DMS153 treated with DMSO at 0.1 percent for 48 hours (cell line): ENCODE results near the gene PNPLA5.
"Not testable (repeated sequence)": the region's sequence is repeated elsewhere in the genome, so short reads cannot be mapped to it uniquely, and the experiment has no call there.

ENCODE experiments used
- DNase-seq: peaks from one replicate; lab custom pipeline; 2025; ENCODE audit not compliant: unreplicated experiment; lab: John Stamatoyannopoulos, UW

PNPLA5 gene

GRCh38 chr22:43882122-43882767 lies 9.6 kb downstream of the PNPLA5 start:
- DNase-seq = no peak

GRCh38 chr22:43881091-43882061 lies 10.4 kb downstream of the PNPLA5 start:
- DNase-seq = no peak

DNA sequence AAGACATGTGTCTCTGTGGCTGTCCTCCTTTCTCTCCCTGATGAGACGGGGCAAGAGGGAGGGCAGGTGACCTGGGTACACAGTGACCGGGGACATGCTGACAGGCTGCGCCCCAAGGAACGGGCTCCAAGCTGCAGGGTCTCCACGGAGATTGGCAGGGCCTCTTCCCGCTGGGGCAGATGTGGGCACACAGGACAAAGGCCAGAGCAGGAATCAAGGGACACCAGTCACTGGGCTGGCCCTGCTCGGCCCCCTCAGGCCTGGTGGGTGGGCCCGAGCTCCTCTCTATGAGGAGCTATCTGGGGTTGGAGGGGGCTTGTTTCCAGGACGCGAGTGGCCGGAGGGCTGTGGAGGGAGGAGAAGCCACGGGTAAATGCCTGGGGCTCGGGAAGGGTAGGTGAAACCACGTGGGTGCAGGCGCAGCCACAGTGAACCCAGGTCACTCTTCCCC lies 11.2 kb downstream of the PNPLA5 start:
- no peak for DNase-seq

DNA sequence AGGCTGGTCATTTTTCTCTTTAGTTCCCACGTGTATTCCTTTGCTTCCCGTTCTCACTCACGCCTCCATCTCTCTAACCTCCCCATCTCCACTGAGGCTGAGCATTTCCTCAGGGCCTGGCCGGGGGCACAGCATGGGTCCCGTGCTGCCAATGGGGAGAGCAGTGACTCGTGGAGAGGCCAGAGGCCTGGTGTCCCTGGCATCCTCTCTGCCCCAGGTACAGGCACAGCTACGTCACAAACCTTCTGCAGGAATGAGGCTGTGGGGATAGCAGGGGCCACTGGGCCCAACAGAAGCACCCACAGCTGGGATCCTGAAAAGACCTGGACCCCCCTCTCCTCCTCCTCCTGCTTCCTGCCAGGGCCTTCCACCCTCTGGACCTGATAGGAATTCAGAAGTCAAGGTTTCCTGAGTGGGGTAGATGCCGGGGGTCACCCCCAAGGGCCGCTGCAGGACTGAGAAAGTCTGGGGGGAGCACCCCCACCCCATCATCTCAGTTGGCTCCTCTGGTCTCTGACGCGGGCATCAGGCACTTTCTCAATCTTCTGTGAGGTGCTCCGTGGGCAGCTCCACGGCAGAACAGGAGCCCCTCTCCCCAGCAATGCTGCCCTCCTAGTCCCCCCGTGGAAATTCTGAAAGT lies 11.8 kb downstream of the PNPLA5 start:
- DNase-seq = no peak

- no peak for DNase-seq
Observed at GRCh38 chr22:43878831-43879550, 12.8 kb downstream of the PNPLA5 start.

GRCh38 chr22:43878079-43878795 lies 13.6 kb downstream of the PNPLA5 start:
- no peak for DNase-seq

DNA sequence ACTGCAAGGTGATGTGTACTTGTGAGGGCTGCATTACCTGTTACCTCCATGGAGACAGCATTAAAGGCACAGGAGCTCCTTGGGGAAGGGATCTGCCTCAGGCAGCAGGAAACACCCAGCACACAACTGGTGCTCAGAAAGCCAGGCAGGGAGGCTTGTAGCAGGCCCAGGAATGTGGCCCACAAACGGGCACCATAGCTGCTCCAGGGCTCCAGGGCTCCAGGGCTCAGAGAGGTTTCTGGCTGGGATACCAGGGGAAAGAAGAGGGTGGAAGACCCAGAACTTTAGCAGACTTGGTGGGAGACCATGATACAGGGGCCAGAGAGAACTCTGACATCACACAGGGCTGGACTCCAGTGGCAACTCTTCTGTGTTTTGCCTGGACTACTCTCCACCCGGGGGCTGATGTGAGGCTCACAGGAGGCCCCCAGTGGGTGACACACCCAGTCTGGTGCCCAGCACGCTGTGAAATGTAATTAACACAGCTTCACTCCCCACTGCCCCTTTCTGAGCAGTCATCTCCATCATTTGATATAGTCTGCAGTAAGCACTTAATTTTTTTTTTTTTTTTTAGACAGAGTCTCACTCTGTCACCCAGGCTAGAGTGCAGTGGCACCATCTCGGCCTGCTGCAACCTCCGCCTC lies 14.8 kb downstream of the PNPLA5 start:
- DNase-seq = no peak

DNA sequence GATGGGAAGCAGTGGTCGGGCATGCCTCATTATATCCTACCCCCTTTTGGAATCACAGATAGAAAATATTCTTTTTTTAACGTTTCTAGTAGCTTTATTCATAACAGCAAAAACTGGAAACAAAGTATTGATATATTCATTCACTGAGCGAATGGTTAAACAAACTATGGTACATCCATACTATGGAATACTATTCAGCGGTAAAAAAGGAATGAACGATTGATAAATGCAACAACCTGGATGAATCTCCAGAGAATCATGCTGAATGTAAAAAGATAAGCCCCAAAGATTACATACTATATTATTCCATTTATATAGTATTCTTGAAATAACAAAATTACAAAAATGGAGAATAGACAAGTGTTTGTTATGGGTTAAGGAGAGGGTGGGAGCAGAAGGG lies 22.0 kb downstream of the PNPLA5 start:
- DNase-seq = no peak

- DNase-seq = not testable (repeated sequence)
Observed at GRCh38 chr22:43869001-43869400, 22.8 kb downstream of the PNPLA5 start.

GRCh38 chr22:43867839-43868635 lies 23.8 kb downstream of the PNPLA5 start:
- no peak for DNase-seq

- no peak for DNase-seq
Observed at GRCh38 chr22:43862882-43863202, 29.0 kb downstream of the PNPLA5 start.

DNA sequence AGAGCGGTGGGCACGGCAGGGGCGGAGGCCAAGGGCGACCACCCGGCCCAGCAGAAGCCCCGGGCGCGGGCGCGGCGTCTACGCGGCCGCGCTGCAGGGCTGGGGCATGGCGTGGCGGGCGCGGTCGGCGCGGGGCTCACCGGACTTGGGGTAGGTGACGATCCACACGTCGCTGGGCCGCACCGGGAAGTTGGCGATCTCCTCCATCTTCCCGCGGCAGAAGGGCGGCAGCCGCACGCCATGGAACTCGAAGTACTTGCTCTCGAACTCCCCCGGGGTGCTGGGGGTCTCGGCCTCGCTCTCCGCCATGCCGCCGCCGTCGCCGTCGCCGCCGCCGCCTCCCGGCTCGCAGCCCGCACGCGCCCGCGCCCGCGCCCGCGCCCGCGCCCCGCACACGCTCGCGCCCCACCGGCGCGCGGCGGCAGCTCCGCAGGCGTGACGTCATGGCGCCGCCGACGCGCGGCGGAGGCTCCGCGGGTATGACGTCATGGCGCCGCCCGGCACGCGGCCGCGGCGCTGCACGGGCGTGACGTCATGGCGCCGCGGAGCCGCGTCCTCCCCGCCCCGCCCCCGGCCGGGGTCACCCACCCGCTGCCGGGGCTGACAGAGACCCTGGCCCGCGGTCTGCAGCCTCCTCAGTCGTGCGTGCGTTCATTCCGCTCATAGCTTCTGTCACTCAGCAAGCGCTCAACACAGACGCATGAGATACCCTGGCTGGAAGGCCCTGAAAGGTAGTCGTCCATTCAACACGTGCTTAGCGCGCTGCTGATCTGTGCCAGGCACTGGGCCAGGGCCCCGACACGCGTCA lies 29.5 kb downstream of the PNPLA5 start, which contains the start of gene SULT4A1:
Gene SULT4A1, minus strand, starts transcription at position 440 of the 808 bp plus-strand sequence. Its CDS starts 131 bp downstream, at position 309.
- DNase-seq = peak; percentile 37

DNA sequence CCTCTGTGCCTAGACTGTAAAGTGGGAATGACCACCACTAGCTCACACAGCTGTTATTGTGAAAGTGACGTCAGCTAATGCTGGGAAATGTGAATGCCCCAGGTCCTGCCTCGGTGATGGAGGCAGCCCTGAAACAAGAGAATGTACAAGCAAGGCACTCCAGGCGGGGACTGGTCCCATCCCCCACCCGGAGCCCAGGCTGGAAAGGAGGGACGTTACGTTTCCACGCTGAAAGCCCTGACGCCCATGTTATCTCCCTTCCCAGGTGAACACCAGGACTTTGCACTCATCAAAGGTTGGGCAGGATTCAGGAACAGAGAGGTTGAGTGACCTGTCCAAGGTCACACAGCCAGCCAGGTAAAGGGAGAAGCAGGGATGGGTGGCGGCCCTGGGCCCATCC lies 30.3 kb downstream of the PNPLA5 start:
- DNase-seq = no peak

- no peak for DNase-seq
Observed at GRCh38 chr22:43860831-43861230, 31.0 kb downstream of the PNPLA5 start.

- DNase-seq = no peak
Observed at GRCh38 chr22:43860126-43860525, 31.7 kb downstream of the PNPLA5 start.

DNA sequence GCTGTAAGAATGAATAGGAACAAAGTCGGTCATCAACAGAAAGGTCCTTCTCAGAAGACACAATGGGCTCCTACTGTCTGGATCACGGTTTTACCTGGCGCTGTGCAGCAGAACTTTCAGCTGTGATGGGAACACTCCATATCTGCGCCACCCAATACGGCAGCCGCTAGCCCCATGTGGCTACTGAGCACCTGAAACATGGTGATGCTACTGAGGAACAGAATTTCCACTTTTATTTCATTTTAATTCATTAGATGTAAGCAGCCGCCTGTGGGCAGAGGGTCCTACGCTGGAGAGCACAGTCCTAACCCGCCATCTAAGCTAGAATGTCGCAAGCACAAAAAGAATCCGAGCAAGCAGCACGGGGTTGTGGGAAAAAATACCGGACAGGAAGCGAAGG lies 32.2 kb downstream of the PNPLA5 start:
- no peak for DNase-seq

DNA sequence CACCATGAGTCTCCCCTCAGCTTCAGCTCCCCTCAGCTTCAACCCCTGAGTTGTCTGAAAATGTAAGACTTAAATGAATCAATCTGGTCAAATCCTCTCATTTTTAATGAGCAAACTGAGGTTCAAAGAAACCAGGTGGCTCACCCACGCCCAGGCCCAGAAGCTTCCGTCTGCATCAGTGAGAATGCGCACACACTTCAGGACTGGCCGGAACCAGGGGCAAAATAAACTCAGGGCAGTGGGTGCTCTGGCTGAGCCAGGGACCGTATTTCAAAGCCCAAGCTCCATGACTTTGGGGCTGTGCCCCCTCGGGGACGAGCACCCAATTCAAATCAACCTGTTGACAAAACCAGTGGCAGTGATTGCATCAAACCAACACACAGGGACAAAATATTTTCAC lies 32.6 kb downstream of the PNPLA5 start:
- DNase-seq = no peak

DNA sequence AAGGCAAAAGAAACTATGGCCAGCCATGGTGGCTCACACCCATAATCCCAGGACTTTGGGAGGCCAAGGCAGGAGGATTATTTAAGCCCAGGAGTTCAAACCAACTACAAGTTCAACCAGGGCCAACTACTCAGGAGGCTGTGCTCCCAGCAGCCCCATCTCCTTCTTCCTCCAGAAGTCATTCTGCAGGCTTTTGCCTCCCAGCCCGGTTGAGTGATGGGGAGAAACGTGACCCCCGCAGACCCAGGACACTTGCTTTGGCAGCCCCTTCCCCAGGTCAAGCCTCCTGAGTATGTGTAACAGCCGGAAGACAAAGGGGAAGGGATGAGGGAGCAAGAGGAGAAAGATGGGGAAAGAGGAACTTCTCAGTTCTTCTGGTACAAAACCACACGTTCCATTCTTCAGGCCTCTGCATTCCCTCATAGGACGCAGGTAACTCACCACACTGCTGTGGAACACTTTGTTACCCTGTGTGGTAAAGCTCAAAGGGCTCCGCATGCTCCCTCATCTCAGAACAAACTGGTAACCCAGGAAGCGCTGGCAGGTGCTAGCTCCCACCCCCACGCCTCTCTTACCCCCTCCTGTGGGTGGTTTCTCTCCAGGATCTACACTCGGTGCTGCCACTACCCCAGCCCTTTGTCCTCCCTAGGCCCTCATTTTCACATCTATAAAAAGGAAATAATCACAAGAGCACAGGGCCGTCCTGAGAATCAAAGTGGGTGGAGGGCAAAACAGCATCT lies 33.5 kb downstream of the PNPLA5 start:
- DNase-seq = no peak
